HG02943 (cell line): Measurements from ENCODE around the gene TAS2R42.

Source experiments
- ATAC-seq: cut with Tn5 transposase; IDR thresholded peaks from one replicate; pipeline ENCODE4 v1.9.1; 2021; ENCODE audit warnings: mild to moderate bottlenecking, low read depth, moderate library complexity; ENCODE audit not compliant: unreplicated experiment

TAS2R42 gene

GRCh38 chr12:11186837-11187236 is at the start of gene TAS2R42:
Gene TAS2R42, minus strand, starts transcription at chr12:11186937. Its CDS starts 0 bp downstream, at chr12:11186937.
- no peak for ATAC-seq

GRCh38 chr12:11233532-11233931 is 46.8 kb upstream of the TAS2R42 start:
- no peak for ATAC-seq

- ATAC-seq = no peak
These were observed 41.7 kb upstream of the TAS2R42 start for GRCh38 chr12:11228296-11228879.

- no peak for ATAC-seq
These were observed 40.6 kb upstream of the TAS2R42 start for GRCh38 chr12:11227373-11227772.

GRCh38 chr12:11209113-11209512 is 22.4 kb upstream of the TAS2R42 start:
- no peak for ATAC-seq

DNA sequence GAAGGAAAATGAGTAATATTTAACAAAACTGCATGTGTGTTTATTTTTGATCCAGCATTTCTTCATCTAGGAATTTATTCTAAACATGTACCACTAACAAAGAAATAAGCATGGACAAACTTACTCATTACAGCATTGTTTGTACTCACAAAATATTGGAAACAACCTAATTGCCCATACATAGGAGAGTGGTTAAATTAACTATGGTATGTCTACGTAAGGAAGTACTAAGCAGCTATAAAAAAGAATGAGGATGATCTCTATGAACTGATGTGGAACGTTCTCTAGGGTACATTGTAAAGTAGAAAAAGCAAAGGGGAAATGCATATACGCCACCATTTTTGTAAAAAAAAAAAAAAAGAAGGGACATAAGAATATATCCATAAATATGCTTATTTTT is 17.4 kb upstream of the TAS2R42 start:
- no peak for ATAC-seq

DNA sequence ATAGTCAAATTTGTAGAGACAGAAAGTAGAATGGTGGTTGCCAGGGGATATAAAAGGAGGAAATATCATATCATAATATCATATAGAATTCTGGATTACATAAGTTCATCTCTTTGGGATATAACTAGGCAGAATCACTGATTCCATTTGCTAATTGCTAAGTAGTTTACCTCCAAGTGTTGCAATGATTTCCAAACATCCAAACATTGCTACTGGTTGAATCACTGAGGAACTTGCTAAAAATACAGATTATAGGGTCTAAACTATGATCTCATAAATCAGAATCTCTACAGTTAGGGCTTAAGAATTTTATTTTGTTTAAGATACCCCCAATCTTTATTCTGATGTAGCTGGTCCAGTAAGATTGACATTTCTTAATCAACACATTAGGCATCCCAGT is 16.1 kb upstream of the TAS2R42 start:
- ATAC-seq = no peak

- ATAC-seq = no peak
These were observed 3.7 kb downstream of the TAS2R42 start for GRCh38 chr12:11183011-11183410.

DNA sequence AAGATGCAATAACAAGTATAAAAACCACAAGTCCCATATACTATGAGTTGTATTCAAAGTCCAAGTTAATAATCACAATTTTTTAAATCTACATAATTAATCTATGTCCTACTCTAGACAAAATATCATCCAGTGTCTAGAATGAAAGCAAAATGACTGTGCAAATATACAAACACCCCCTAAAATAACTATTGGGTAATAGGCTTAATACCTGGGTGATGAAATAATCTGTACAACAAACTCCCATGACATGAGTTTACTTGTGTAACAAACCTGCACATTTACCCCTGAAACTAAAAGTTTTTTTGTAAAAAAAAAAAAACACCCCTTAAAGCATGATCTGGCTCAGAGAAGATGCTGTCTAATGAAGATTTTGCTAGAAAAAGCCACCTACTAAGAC is 4.2 kb downstream of the TAS2R42 start:
- no peak for ATAC-seq

GRCh38 chr12:11178250-11178649 is 8.5 kb downstream of the TAS2R42 start:
- ATAC-seq = no peak

GRCh38 chr12:11174022-11174421 is 12.7 kb downstream of the TAS2R42 start:
- no peak for ATAC-seq

- no peak for ATAC-seq
These were observed 14.6 kb downstream of the TAS2R42 start for GRCh38 chr12:11171969-11172675.

- peak; percentile 97 for ATAC-seq
These were observed 15.4 kb downstream of the TAS2R42 start, which contains the start of gene SMIM10L1 for GRCh38 chr12:11171145-11171968. Gene SMIM10L1, plus strand, starts transcription at chr12:11171194. Its CDS starts 163 bp downstream, at chr12:11171357.

DNA sequence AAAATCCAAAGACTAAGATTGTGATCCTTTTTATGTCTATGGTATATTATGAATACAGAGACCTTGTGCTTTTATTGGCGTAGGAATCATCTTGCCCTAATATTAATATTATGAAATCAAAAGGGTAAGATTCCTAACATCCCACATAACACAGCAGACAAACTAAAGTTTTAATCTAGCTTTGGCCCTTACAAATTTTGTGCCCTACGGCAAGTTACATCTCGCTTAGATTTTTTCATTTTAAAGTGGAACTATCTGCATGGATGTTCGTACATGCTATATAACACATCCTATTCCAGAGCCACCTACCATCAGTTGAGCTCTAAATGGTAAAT is 16.0 kb downstream of the TAS2R42 start:
- ATAC-seq = no peak

GRCh38 chr12:11166300-11166699 is 20.4 kb downstream of the TAS2R42 start:
- ATAC-seq = no peak

DNA sequence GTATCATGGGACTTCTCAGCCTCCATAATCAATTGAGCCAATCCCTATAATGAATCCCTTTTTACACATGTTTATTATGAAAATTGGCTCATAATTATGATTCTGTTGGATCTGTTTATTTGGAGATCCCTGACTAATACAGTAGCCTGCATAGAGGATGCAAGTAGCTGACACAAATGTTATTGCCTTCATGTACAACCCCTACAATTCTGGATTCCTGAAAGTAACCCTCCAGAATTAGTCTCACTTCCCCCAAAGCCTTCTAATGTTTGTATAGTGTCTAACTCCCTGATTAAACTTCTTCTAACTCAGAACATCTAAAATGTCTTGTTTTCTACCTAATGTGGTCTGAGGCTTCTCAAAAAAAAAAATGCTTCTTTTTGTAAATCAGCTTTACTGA is 22.4 kb downstream of the TAS2R42 start:
- ATAC-seq = no peak

DNA sequence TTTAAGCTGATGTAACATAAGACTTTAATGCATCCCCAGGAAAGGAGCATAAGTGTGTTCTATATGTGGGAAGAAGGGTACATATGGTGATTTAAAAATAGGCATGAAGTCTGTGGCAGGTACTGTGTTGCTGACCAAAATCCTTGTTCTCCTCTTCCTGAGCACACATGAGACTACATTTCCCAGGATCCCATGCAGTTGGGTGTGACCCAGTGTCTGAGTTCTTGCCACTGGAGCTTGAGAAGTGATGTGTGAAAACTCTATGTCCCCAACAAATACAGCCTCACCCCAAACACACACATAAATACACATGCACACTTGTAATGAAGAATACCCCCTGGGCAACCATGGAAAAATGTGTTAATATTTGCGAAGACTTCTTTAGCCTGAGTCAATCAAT is 24.2 kb downstream of the TAS2R42 start:
- no peak for ATAC-seq

DNA sequence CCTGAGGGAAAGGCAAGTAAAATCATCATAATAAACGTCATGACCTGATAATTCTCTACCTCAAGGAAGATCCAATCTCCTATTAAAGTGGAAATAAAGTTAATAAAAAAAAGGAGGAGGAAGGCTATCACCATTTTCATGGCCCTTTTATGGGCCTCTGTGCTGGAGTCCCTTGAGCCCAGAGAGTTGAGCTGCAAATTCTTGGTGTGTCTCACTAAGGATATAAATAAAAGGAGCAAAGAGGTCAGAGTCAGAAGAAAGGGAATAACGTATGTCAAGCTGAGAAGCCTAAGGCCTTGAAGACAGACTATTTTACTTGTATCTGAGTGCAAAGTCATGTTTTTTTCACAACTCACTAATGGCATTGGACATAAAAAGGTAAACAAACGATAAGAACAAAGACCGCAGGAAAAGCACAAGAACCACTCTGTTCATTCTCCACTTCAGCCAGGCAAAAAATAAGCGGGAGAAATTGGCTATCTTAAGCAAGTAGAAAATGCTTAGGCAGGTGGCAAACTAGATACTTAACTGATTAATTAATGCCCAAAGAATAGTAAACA is 27.8 kb downstream of the TAS2R42 start:
- no peak for ATAC-seq

DNA sequence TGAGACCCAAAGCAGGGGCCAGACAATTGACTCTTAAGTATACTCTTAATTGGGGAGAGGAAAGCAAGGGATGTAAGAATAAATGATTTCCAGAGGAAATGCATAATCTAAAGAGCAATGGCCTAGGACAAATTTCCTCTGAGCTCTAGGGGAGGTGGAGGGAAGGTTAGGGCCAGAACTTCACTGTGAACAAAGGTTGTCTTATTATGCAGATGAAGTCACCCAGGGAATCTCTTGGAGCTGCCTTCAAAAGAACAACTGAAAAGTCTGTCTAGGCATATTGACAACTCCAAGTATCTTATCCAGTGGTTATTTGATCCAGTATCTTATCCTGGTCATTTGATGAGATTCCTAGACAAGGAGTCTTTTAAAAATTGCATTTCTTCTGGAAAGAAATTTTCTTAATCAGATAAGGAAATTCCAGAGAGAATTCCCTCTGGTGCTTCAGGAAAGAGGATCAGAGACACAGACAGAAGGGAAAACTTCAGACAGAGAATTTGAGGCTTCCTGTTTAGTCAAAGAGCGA is 32.3 kb downstream of the TAS2R42 start:
- no peak for ATAC-seq

DNA sequence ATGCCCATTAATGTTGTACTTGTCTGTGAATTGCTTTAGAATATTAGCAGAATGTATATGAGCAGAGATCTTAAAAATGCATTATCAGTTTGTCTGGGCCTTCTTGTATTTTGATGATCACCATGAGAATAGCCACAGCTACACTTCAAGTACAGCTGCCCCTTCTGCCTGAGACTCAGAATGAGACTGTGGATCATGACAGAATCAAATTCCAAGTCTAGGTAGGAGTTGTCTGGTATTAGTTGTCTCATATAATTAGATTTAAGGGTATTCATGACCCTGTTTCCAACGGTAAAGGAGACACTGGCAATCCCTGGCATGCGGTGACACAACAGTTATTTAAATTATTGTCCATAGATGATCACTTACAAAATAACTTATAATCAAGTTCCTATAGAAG is 34.0 kb downstream of the TAS2R42 start:
- no peak for ATAC-seq

- no peak for ATAC-seq
These were observed 35.9 kb downstream of the TAS2R42 start for GRCh38 chr12:11150832-11151231.
